Mesodermal cell (in vitro differentiated cells): Measurements from ENCODE around the gene SRMS.
"Not testable (repeated sequence)": the region's sequence is repeated elsewhere in the genome, so short reads cannot be mapped to it uniquely, and the experiment has no call there.

Experiments used
- H3K27ac ChIP-seq: 2 replicates; pipeline ENCODE4 v1.7.0; 2013; ENCODE audit warnings: mild to moderate bottlenecking, low read depth, low read length, moderate library complexity; ENCODE audit not compliant: severe bottlenecking
- H3K36me3 ChIP-seq: 2 replicates; pipeline ENCODE4 v1.7.1; 2013; ENCODE audit warnings: mild to moderate bottlenecking, low read length, moderate library complexity; ENCODE audit not compliant: control insufficient read depth, insufficient read depth
- H3K4me1 ChIP-seq: one replicate; pipeline ENCODE4 v1.7.1; 2013; ENCODE audit warnings: mild to moderate bottlenecking, low read length; ENCODE audit not compliant: insufficient read depth, control insufficient read depth, poor library complexity, severe bottlenecking
- H3K4me3 ChIP-seq: 2 replicates; pipeline ENCODE4 v1.7.0; 2013; ENCODE audit warnings: low read length, control low read depth, mild to moderate bottlenecking; ENCODE audit not compliant: insufficient read depth, poor library complexity, severe bottlenecking; ENCODE audit errors: extremely low read depth
- H3K9me3 ChIP-seq: 2 replicates; pipeline ENCODE4 v1.7.1; 2013; ENCODE audit warnings: mild to moderate bottlenecking, low read length, moderate library complexity; ENCODE audit not compliant: control insufficient read depth
- WGBS, 2 experiments: methylation state at CpG; one replicate each; pipeline ENCODE4 v1.1.5; 2013; ENCODE audit warnings: missing lambda C conversion rate in 2 of 2; ENCODE audit not compliant: insufficient coverage in 2 of 2; 5-methylcytosine and 5-hydroxymethylcytosine counted together

SRMS gene

GRCh38 chr20:63577317-63577894, 29.9 kb upstream of the SRMS start:
- no peaks in the 10 kb centered on the region for H3K9me3 ChIP-seq
- no peaks in the 10 kb centered on the region for H3K36me3 ChIP-seq
- WGBS, 2 experiments = 93 to 95% methylated on average over 15 to 16 of the region's 19 CpGs
- no peak overlapping the region for H3K4me3 ChIP-seq
- H3K27ac ChIP-seq = no peak overlapping the region
- no peaks in the 10 kb centered on the region for H3K4me1 ChIP-seq

GRCh38 chr20:63576311-63576710, 28.8 kb upstream of the SRMS start:
- no peaks in the 10 kb centered on the region for H3K9me3 ChIP-seq
- no peak overlapping the region for H3K27ac ChIP-seq
- 92 to 100% methylated on average over 3 to 4 of the region's 7 CpGs for WGBS, 2 experiments
- no peaks in the 10 kb centered on the region for H3K36me3 ChIP-seq
- H3K4me1 ChIP-seq = no peaks in the 10 kb centered on the region
- no peak overlapping the region for H3K4me3 ChIP-seq

GRCh38 chr20:63574829-63575743, 27.5 kb upstream of the SRMS start:
- WGBS, 2 experiments = 80 to 89% methylated on average over 23 to 24 of the region's 28 CpGs
- no peaks in the 10 kb centered on the region for H3K9me3 ChIP-seq

GRCh38 chr20:63574156-63574828, 26.7 kb upstream of the SRMS start, which contains the start of gene HELZ2:
TSS of gene HELZ2 (minus strand) at chr20:63574239. CDS start at chr20:63572385, 1,854 bp downstream.
- peak within 1 kb of the TSS; percentile 49 for H3K4me3 ChIP-seq
- 8 to 15% methylated on average over 15 to 26 of the region's 40 CpGs for WGBS, 2 experiments
- no peak within 1 kb of the TSS for H3K27ac ChIP-seq
- no peaks in the 10 kb centered on the region for H3K9me3 ChIP-seq
- H3K4me1 ChIP-seq = no peaks in the 10 kb centered on the region
- no peaks in the 10 kb centered on the region for H3K36me3 ChIP-seq

More at GRCh38 chr20:63574829-63575743, 27.5 kb upstream of the SRMS start:
- Histone ChIP-seq H3K4me1 (no peaks in the 10 kb centered on the region), H3K4me3 (no peak overlapping the region), H3K36me3 (no peaks in the 10 kb centered on the region), H3K27ac (no peak overlapping the region)

GRCh38 chr20:63573647-63574131, 26.1 kb upstream of the SRMS start:
- Histone ChIP-seq H3K9me3 (no peaks in the 10 kb centered on the region), H3K36me3 (no peaks in the 10 kb centered on the region), H3K4me3 (peak overlapping the region; percentile 49), H3K4me1 (no peaks in the 10 kb centered on the region), H3K27ac (no peak overlapping the region)
- WGBS, 2 experiments = 17 to 21% methylated on average over 10 of the region's 24 CpGs

GRCh38 chr20:63572788-63573646, 25.5 kb upstream of the SRMS start:
- 95% methylated on average over 31 to 33 of the region's 34 CpGs for WGBS, 2 experiments
- no peak overlapping the region for H3K27ac ChIP-seq
- H3K36me3 ChIP-seq = no peaks in the 10 kb centered on the region
- H3K4me3 ChIP-seq = peak overlapping the region; percentile 49
- H3K4me1 ChIP-seq = no peaks in the 10 kb centered on the region
- no peaks in the 10 kb centered on the region for H3K9me3 ChIP-seq

GRCh38 chr20:63572071-63572787, 24.7 kb upstream of the SRMS start:
- Histone ChIP-seq H3K9me3 (no peaks in the 10 kb centered on the region), H3K36me3 (no peaks in the 10 kb centered on the region), H3K4me1 (no peaks in the 10 kb centered on the region), H3K4me3 (no peak overlapping the region), H3K27ac (no peak overlapping the region)
- 93 to 94% methylated on average over 32 to 48 of the region's 48 CpGs for WGBS, 2 experiments

GRCh38 chr20:63571087-63571478, 23.5 kb upstream of the SRMS start:
- not testable (repeated sequence) for H3K9me3 ChIP-seq, H3K27ac ChIP-seq, H3K36me3 ChIP-seq, H3K4me1 ChIP-seq, H3K4me3 ChIP-seq
- no CpG with 5 or more reads among the region's 11 CpGs for WGBS, 2 experiments

- WGBS, 2 experiments = 88 to 93% methylated on average over 20 to 26 of the region's 28 CpGs
- Histone ChIP-seq H3K27ac (no peak overlapping the region), H3K9me3 (no peaks in the 10 kb centered on the region), H3K36me3 (no peaks in the 10 kb centered on the region), H3K4me1 (no peaks in the 10 kb centered on the region), H3K4me3 (no peak overlapping the region)
Observed at GRCh38 chr20:63570281-63571086, 22.9 kb upstream of the SRMS start.
